PFSK-1 (cell line): ENCODE data around the gene EIF4EBP2.
A peak's percentile ranks its signal among the peaks of the same experiment; 100 is the strongest.

Source experiments
- FOXP2 ChIP-seq: optimal IDR thresholded peaks from 2 replicates; pipeline ENCODE3; 2011; ENCODE audit warnings: borderline replicate concordance, control low read depth, inconsistent platforms; ENCODE audit not compliant: insufficient read depth; ENCODE audit errors: extremely low read length, extremely low read depth
- POLR2AphosphoS5 ChIP-seq: IDR thresholded peaks from 2 replicates; pipeline ENCODE4 v1.6.1; 2012; ENCODE audit warnings: low read depth, mild to moderate bottlenecking, control low read depth, low read length, moderate library complexity
- SIN3A ChIP-seq: IDR thresholded peaks from 2 replicates; pipeline ENCODE4 v1.6.1; 2012; ENCODE audit warnings: mild to moderate bottlenecking, low read length, moderate library complexity, borderline replicate concordance; ENCODE audit not compliant: insufficient read depth
- TAF1 ChIP-seq: IDR thresholded peaks from 2 replicates; pipeline ENCODE4 v1.6.1; 2012; ENCODE audit warnings: low read length, control low read depth, borderline replicate concordance; ENCODE audit not compliant: insufficient read depth
- TF ChIP-seq, protein P1 (sequence below), 2 experiments: IDR thresholded peaks; 2 replicates each; pipeline versions ENCODE4 v1.6.1 to v1.8.0; 2011 to 2012; ENCODE audit warnings: low read depth in 2 of 2, low read length in 2 of 2, control low read depth in 1 of 2, inconsistent platforms in 1 of 2, mild to moderate bottlenecking in 1 of 2, moderate library complexity in 1 of 2; ENCODE audit not compliant: insufficient read depth in 1 of 2

EIF4EBP2 gene

GRCh38 chr10:70474780-70475179 lies 70.8 kb downstream of the EIF4EBP2 start:
- no peak for TF ChIP-seq POLR2AphosphoS5
- TF ChIP-seq FOXP2, result no peak
- no peak for TF ChIP-seq SIN3A
- TF ChIP-seq, protein P1, sequence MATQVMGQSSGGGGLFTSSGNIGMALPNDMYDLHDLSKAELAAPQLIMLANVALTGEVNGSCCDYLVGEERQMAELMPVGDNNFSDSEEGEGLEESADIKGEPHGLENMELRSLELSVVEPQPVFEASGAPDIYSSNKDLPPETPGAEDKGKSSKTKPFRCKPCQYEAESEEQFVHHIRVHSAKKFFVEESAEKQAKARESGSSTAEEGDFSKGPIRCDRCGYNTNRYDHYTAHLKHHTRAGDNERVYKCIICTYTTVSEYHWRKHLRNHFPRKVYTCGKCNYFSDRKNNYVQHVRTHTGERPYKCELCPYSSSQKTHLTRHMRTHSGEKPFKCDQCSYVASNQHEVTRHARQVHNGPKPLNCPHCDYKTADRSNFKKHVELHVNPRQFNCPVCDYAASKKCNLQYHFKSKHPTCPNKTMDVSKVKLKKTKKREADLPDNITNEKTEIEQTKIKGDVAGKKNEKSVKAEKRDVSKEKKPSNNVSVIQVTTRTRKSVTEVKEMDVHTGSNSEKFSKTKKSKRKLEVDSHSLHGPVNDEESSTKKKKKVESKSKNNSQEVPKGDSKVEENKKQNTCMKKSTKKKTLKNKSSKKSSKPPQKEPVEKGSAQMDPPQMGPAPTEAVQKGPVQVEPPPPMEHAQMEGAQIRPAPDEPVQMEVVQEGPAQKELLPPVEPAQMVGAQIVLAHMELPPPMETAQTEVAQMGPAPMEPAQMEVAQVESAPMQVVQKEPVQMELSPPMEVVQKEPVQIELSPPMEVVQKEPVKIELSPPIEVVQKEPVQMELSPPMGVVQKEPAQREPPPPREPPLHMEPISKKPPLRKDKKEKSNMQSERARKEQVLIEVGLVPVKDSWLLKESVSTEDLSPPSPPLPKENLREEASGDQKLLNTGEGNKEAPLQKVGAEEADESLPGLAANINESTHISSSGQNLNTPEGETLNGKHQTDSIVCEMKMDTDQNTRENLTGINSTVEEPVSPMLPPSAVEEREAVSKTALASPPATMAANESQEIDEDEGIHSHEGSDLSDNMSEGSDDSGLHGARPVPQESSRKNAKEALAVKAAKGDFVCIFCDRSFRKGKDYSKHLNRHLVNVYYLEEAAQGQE (IDR thresholded peaks at IDR 0.05; ENCODE audit: insufficient read depth in 1 of 2, low read depth in 2 of 2, low read length in 2 of 2), result no peak
- no peak for TF ChIP-seq TAF1

DNA sequence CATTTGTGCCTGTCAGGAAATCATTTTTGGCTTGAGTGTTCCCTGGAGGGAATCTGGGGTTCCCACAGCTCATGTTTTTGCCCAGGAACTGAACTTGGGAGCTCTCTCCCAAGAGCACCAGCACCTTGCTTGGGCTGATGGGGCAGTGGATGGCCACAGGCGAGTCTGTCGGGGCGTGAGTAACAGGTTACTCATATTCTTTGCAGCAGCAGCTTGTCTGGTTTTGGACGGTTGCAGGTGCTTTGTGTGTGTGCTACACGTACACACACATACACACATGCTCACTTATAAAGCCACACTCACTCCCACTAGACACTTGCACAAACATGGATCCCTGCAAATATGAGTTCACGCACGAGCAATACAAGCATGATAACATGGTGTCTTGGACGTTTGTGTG lies 71.7 kb downstream of the EIF4EBP2 start:
- TF ChIP-seq, protein P1 (IDR thresholded peaks at IDR 0.05; ENCODE audit: insufficient read depth in 1 of 2, low read depth in 2 of 2, low read length in 2 of 2), result no peak
- no peak for TF ChIP-seq SIN3A
- no peak for TF ChIP-seq FOXP2
- no peak for TF ChIP-seq TAF1
- no peak for TF ChIP-seq POLR2AphosphoS5

DNA sequence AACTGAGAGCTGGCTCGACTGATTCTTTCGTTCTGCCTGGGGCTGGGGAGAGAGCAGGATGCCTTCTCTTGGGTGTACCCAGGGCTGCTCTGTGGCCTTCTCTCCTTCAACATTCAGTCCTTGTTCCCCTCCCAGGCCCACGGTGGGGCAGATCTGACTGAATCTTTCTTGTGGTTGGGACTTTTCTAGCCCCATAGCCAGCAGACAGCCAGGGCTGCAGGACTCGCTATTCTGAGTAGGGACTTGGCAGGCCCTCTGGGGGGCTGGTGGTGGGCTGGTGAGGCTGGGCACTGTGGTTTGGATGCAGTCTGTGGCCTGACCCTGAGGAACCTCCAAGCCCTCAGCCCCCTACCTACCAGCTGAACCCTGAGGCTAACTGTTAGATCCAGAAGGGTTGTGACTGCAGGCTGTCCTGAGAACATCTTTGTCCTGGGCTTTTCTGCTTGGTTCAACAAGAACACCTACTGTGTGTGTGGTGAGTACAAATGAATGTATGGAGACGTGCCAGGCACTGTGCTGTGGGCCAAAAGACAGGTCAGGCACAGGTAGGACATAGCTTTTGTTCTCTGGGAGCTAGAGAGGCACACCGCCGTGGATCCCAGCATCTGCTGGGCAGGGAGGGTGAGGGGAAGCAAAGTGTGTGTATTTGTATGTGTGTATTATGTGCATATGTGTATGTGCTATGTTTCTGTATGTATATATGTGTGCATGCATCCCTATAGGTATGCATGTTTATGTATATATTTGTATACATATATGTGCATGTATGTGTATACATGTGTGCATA lies 72.5 kb downstream of the EIF4EBP2 start:
- TF ChIP-seq FOXP2 (no peak), TAF1 (no peak), SIN3A (no peak), POLR2AphosphoS5 (no peak)
- TF ChIP-seq, protein P1 (IDR thresholded peaks at IDR 0.05; ENCODE audit: insufficient read depth in 1 of 2, low read depth in 2 of 2, low read length in 2 of 2), result no peak

- TF ChIP-seq, protein P1 (IDR thresholded peaks at IDR 0.05; ENCODE audit: insufficient read depth in 1 of 2, low read depth in 2 of 2, low read length in 2 of 2), result no peak
- no peak for TF ChIP-seq TAF1
- TF ChIP-seq FOXP2, result peak; percentile 23
- TF ChIP-seq POLR2AphosphoS5, result no peak
- no peak for TF ChIP-seq SIN3A
These were observed 73.8 kb downstream of the EIF4EBP2 start for GRCh38 chr10:70477661-70478162.
